D721Med (cell line): ENCODE measurements around the gene MS4A2.

ENCODE experiments used
- DNase-seq: peaks from one replicate; pipeline ENCODE4 v3.0.0; 2011; ENCODE audit warnings: low spot score; ENCODE audit not compliant: insufficient read length
- FAIRE-seq: peaks from 2 replicates; lab custom pipeline; 2011; peaks lifted over from hg19 to GRCh38; lab: Jason Lieb, UNC
- CTCF ChIP-seq: IDR thresholded peaks from 2 replicates; pipeline ENCODE4 v1.5.1; 2012; ENCODE audit warnings: mild to moderate bottlenecking, control low read depth; ENCODE audit not compliant: insufficient read depth; ENCODE audit errors: missing control alignments

The MS4A2 gene

GRCh38 chr11:60131912-60132311 is 43.4 kb downstream of the MS4A2 start:
- DNase-seq, result no peak

GRCh38 chr11:60133917-60134316 is 45.5 kb downstream of the MS4A2 start:
- TF ChIP-seq CTCF, result no peak
- FAIRE-seq (no peak), DNase-seq (no peak)

More at GRCh38 chr11:60131912-60132311, 43.4 kb downstream of the MS4A2 start:
- no peak for TF ChIP-seq CTCF
- no peak for FAIRE-seq

- no peak for FAIRE-seq
- no peak for TF ChIP-seq CTCF
- no peak for DNase-seq
Measured at GRCh38 chr11:60143768-60144167, 55.3 kb downstream of the MS4A2 start.

- DNase-seq, result no peak
- no peak for FAIRE-seq
- no peak for TF ChIP-seq CTCF
Measured at GRCh38 chr11:60145677-60146076, 57.2 kb downstream of the MS4A2 start.
